K562 (cell line): ENCODE data around the gene NOP14. TPM values are rescaled to one million over a fixed set of nuclear protein-coding genes. Genes with fewer than 3 reads are reported as not detected.
A peak's percentile ranks its signal among the peaks of the same experiment; 100 is the strongest.

Experiments
- BDP1 ChIP-seq: IDR thresholded peaks from 3 replicates; pipeline ENCODE4 v1.6.1; 2011; ENCODE audit not compliant: insufficient read length, insufficient read depth
- CBFA2T2 ChIP-seq: fragments of 450-650 bp; conservative IDR thresholded peaks from 2 replicates; pipeline ENCODE4 v1.6.1; 2017; ENCODE audit warnings: mild to moderate bottlenecking
- CEBPG ChIP-seq, 3 experiments: fragments of 200-800 bp in 1 of 3; sonication (Bioruptor generic) in 1 of 3; sonication (generic) in 1 of 3; formaldehyde crosslinking in 1 of 3; IDR thresholded peaks in 2 of 3; conservative IDR thresholded peaks in 1 of 3; 2 replicates each; pipeline versions ENCODE4 v1.6.1 to v1.8.0; 2016 to 2022; ENCODE audit warnings: missing compliant biosample characterization in 2 of 3, missing genetic modification characterization in 2 of 3, mild to moderate bottlenecking in 1 of 3, missing genetic modification reagents in 1 of 3
- CSDE1 ChIP-seq, 2 experiments: fragments of 450-650 bp; IDR thresholded peaks; 2 replicates each; pipeline ENCODE4 v1.6.1; 2016; ENCODE audit warnings: mild to moderate bottlenecking in 1 of 2
- CUX1 ChIP-seq: fragments of 200-800 bp; sonication (Bioruptor generic); IDR thresholded peaks from 2 replicates; pipeline ENCODE4 v1.6.1; 2016; ENCODE audit warnings: missing genetic modification characterization, missing compliant biosample characterization
- ELF4 ChIP-seq: fragments of 450-650 bp; formaldehyde crosslinking; IDR thresholded peaks from 2 replicates; pipeline ENCODE4 v1.4.0; 2022; ENCODE audit warnings: missing genetic modification characterization
- HCFC1 ChIP-seq: IDR thresholded peaks from 2 replicates; pipeline ENCODE4 v1.6.1; 2012; ENCODE audit warnings: low read depth, low read length, improper control_type of control experiment
- JUND ChIP-seq, 2 experiments: IDR thresholded peaks; 2 replicates in 1 of 2; 3 replicates in 1 of 2; pipeline ENCODE4 v1.6.1; 2011; ENCODE audit warnings: borderline replicate concordance in 2 of 2, low read depth in 2 of 2, low read length in 2 of 2, improper control_type of control experiment in 1 of 2, missing biosample characterization in 1 of 2, missing genetic modification characterization in 1 of 2, missing genetic modification reagents in 1 of 2
- MBD1 ChIP-seq: fragments of 250-450 bp; sonication (Bioruptor Pico); IDR thresholded peaks from 2 replicates; pipeline ENCODE4 v1.8.0; 2022; ENCODE audit warnings: inconsistent platforms
- NFE2 ChIP-seq: IDR thresholded peaks from 2 replicates; pipeline ENCODE4 v1.6.1; 2014; ENCODE audit warnings: antibody characterized with exemption, low read depth
- NRF1 ChIP-seq, 2 experiments: fragments of 450-650 bp; IDR thresholded peaks in 1 of 2; conservative IDR thresholded peaks in 1 of 2; 2 replicates each; pipeline ENCODE4 v1.6.1; 2014; ENCODE audit warnings: mild to moderate bottlenecking in 2 of 2
- PRPF4 ChIP-seq: fragments of 200-400 bp; formaldehyde crosslinking; IDR thresholded peaks from one replicate; pipeline ENCODE4 v1.6.1; 2017; ENCODE audit warnings: low read length, low read depth, mild to moderate bottlenecking; ENCODE audit not compliant: insufficient read depth, poor library complexity, severe bottlenecking
- SMAD3 ChIP-seq: fragments of 450-650 bp; formaldehyde crosslinking; conservative IDR thresholded peaks from 2 replicates; pipeline ENCODE4 v1.4.0; 2020; ENCODE audit warnings: mild to moderate bottlenecking
- TEAD4 ChIP-seq, 2 experiments: sonication (generic) in 1 of 2; formaldehyde crosslinking in 1 of 2; IDR thresholded peaks; 2 replicates each; pipeline versions ENCODE4 v1.6.1 to v1.8.0; 2012 to 2022; ENCODE audit warnings: borderline replicate concordance in 1 of 2, inconsistent platforms in 1 of 2, low read length in 1 of 2, mild to moderate bottlenecking in 1 of 2, missing genetic modification reagents in 1 of 2
- ZNF217 ChIP-seq: sonication (generic); formaldehyde crosslinking; IDR thresholded peaks from 2 replicates; pipeline ENCODE4 v1.8.0; 2022; ENCODE audit warnings: mild to moderate bottlenecking, missing genetic modification reagents
- ZNF512 ChIP-seq: IDR thresholded peaks from 2 replicates; pipeline ENCODE4 v1.6.1; 2016; ENCODE audit warnings: missing genetic modification characterization, missing compliant biosample characterization
- ZNF780A ChIP-seq: fragments of 250-450 bp; sonication (Bioruptor Pico); IDR thresholded peaks from 2 replicates; pipeline ENCODE4 v1.5.0; 2021; ENCODE audit warnings: mild to moderate bottlenecking
- polyA plus RNA-seq, 8 experiments: library from polyadenylated mRNA; depleted of rRNA in 4 of 8; stranded (reverse) in 5 of 8; unstranded in 3 of 8; fragments of >200 nt; fragmentation: Nextera tagmentation in 2 of 8; fragmentation: Illumina TruSeq in 1 of 8; extraction: Ambion mirVana in 2 of 8; extraction: Trizol in 1 of 8; gene quantifications; 2 replicates each; pipeline versions ENCODE4 v1.2.1 to v1.2.3, GENCODE V29; 2011 to 2014; ENCODE audit warnings: inconsistent platforms in 1 of 8, missing spikeins in 1 of 8
- total RNA-seq, 7 experiments: library from RNA; depleted of rRNA in 6 of 7; stranded (reverse); fragments of >200 nt in 6 of 7; fragmentation: Illumina TruSeq in 2 of 7; extraction: Trizol in 2 of 7; gene quantifications; 2 replicates each; pipeline versions ENCODE4 v1.2.1 to v1.2.3, GENCODE V29; 2011 to 2021; ENCODE audit warnings: low replicate concordance in 1 of 7

NOP14 gene
- total and polyA plus RNA-seq, 9 of the 15 experiments (the other 6 are each of a cell fraction or from before 2014, with no cell fraction given), result 12.7 to 76.0 (median 50.9) TPM

- TF ChIP-seq CUX1 (CRISPR knock-in tag), result peak; percentile 62; the same call in 1 of the 2 replicates
- TF ChIP-seq ZNF780A (CRISPR knock-in tag), result no peak
- TF ChIP-seq ZNF512, result no peak
- no peak for TF ChIP-seq CBFA2T2
- TF ChIP-seq ELF4 (CRISPR knock-in tag), result no peak
- 0 out of 2 replicates have a peak, but pooled peaks have one; percentile 31 for TF ChIP-seq JUND (IDR thresholded peaks at IDR 0.05; ENCODE audit: borderline replicate concordance, low read depth, low read length)
- no peak; the same call in 2 of the 3 replicates for TF ChIP-seq JUND (tag; IDR thresholded peaks at IDR 0.05; ENCODE audit: borderline replicate concordance, low read depth, low read length)
- TF ChIP-seq ZNF217 (CRISPR knock-in tag), result no peak
- TF ChIP-seq PRPF4, result peak; percentile 60
- TF ChIP-seq MBD1 (CRISPR knock-in tag), result no peak
- peak; percentile 5; the same call in 1 of the 2 replicates for TF ChIP-seq CEBPG (CRISPR knock-in tag; IDR thresholded peaks at IDR 0.05)
- TF ChIP-seq CEBPG (tag; conservative IDR thresholded peaks at IDR 0.05 in 1 of 2, IDR thresholded peaks at IDR 0.05 in 1 of 2), result no peak
- TF ChIP-seq CSDE1 (IDR thresholded peaks at IDR 0.05), result no peak
- TF ChIP-seq NFE2, result no peak
- peak; percentile 99 for TF ChIP-seq HCFC1
- peak; percentile 75 to 81 for TF ChIP-seq NRF1 (conservative IDR thresholded peaks at IDR 0.05 in 1 of 2, IDR thresholded peaks at IDR 0.05 in 1 of 2)
- peak; percentile 4; the same call in 1 of the 2 replicates for TF ChIP-seq TEAD4 (IDR thresholded peaks at IDR 0.05; ENCODE audit: low read length)
- TF ChIP-seq TEAD4 (CRISPR knock-in tag; IDR thresholded peaks at IDR 0.05; ENCODE audit: borderline replicate concordance), result 0 out of 2 replicates have a peak, but pooled peaks have one; percentile 39
- TF ChIP-seq SMAD3, result no peak
- TF ChIP-seq BDP1, result no peak
Measured at GRCh38 chr4:2963175-2963965, at the start of gene NOP14, which contains the start of gene GRK4 (continued).
